Stimulated activated naive CD8-positive, alpha-beta T cell treated with anti-CD3 and anti-CD28 coated beads, Interleukin-15, amount 100 ng/mL, for 72 hours (primary cell): ENCODE data around the gene WFDC1.

ENCODE experiments used
- ATAC-seq: fragments of 150-1000 bp; cut with Tn5 transposase; 2 replicates; pipeline ENCODE4 v1.10.0; 2021; ENCODE audit warnings: mild to moderate bottlenecking, moderate library complexity
- DNase-seq, 2 donors: peaks; one replicate each; pipeline ENCODE4 v3.0.0; 2021 to 2022
- H3K27ac Mint-ChIP-seq, 2 donors: one replicate each; pipeline ENCODE4 v1.8.0; 2022; ENCODE audit warnings: mild to moderate bottlenecking in 2 of 2, mixed read lengths in 2 of 2, moderate library complexity in 2 of 2
- H3K27me3 Mint-ChIP-seq: one replicate; pipeline ENCODE4 v1.8.0; 2022; ENCODE audit warnings: mixed read lengths
- H3K4me1 Mint-ChIP-seq: one replicate; pipeline ENCODE4 v1.8.0; 2022; ENCODE audit warnings: mild to moderate bottlenecking, mixed read lengths
- H3K4me3 Mint-ChIP-seq, 2 donors: one replicate each; pipeline ENCODE4 v1.8.0; 2022; ENCODE audit warnings: mild to moderate bottlenecking in 2 of 2, mixed read lengths in 2 of 2, moderate library complexity in 1 of 2
- H3K9me3 Mint-ChIP-seq, 2 donors: one replicate each; pipeline ENCODE4 v1.8.0; 2022; ENCODE audit warnings: mixed read lengths in 2 of 2

The WFDC1 gene, protein sequence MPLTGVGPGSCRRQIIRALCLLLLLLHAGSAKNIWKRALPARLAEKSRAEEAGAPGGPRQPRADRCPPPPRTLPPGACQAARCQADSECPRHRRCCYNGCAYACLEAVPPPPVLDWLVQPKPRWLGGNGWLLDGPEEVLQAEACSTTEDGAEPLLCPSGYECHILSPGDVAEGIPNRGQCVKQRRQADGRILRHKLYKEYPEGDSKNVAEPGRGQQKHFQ

GRCh38 chr16:84294531-84295142 is at the start of gene WFDC1:
WFDC1 (plus strand) TSS chr16:84294878; CDS start chr16:84294972, 94 bp downstream.
- peaks cover 55% of the 10 kb centered on the region for H3K27me3 Mint-ChIP-seq
- H3K4me1 Mint-ChIP-seq: peaks cover 19% of the 10 kb centered on the region
- peak within 1 kb of the TSS in 1 of 2 donors; percentile 30 for H3K4me3 Mint-ChIP-seq
- DNase-seq (no peak), ATAC-seq (peak; percentile 35)
- H3K9me3 Mint-ChIP-seq: no peaks in the 10 kb centered on the region
- H3K27ac Mint-ChIP-seq: peak within 1 kb of the TSS; percentile 23 to 43

- DNase-seq (no peak), ATAC-seq (no peak)
- Mint-ChIP-seq H3K27ac (no peak overlapping the region), H3K27me3 (peaks cover 22% of the 10 kb centered on the region), H3K9me3 (no peaks in the 10 kb centered on the region), H3K4me3 (no peak overlapping the region), H3K4me1 (no peaks in the 10 kb centered on the region)
These were observed 48.6 kb upstream of the WFDC1 start for GRCh38 chr16:84245956-84246678.

DNA sequence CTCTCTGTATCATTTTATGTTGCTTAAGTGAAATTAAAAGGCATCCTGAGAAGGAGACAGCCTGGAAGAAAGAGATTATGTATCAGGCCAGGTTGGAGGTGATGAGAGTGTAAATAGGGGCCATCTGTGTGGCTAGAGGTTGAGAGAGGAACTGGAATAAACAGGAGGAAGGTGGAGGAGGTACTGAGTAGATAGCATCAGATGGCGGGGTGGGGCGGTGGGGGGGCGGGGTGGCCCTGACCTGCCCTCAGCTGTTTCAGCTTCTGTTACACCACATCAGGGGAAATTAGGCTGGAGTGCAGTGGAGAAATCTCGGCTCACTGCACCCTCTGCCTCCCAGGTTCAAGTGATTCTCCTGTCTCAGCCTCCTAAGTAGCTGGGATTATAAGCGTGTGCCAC is 48.0 kb upstream of the WFDC1 start:
- Mint-ChIP-seq H3K27ac (no peak overlapping the region), H3K27me3 (peaks cover 22% of the 10 kb centered on the region), H3K9me3 (no peaks in the 10 kb centered on the region), H3K4me3 (no peak overlapping the region), H3K4me1 (no peaks in the 10 kb centered on the region)
- DNase-seq (no peak), ATAC-seq (no peak)

DNA sequence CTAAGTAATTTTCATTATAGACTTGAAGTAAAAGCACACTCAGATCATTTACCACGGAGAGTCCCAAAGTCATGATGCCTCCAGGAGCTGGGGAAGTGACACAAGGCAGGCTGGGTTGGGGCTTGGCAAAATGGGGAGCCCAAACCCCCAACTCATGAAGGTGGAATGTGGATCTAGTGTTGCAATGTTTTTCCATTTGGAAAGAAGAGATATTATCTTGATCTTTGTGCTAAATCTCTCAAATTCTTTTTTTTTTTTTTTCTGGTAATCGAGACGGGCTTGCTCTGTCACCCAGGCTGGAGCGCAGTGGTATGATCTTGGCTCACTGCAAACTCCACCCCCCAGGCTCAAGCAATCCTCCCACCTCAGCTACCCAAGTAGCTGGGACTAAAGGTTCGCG is 47.3 kb upstream of the WFDC1 start:
- Mint-ChIP-seq H3K9me3 (no peaks in the 10 kb centered on the region), H3K27me3 (peaks cover 23% of the 10 kb centered on the region), H3K4me1 (no peaks in the 10 kb centered on the region), H3K4me3 (no peak overlapping the region), H3K27ac (no peak overlapping the region)
- ATAC-seq: no peak
- DNase-seq: no peak

- Mint-ChIP-seq H3K9me3 (no peaks in the 10 kb centered on the region), H3K4me1 (no peaks in the 10 kb centered on the region), H3K27ac (no peak overlapping the region), H3K27me3 (peaks cover 28% of the 10 kb centered on the region), H3K4me3 (no peak overlapping the region)
- no peak for ATAC-seq
- no peak for DNase-seq
These were observed 46.8 kb upstream of the WFDC1 start for GRCh38 chr16:84247844-84248243.

DNA sequence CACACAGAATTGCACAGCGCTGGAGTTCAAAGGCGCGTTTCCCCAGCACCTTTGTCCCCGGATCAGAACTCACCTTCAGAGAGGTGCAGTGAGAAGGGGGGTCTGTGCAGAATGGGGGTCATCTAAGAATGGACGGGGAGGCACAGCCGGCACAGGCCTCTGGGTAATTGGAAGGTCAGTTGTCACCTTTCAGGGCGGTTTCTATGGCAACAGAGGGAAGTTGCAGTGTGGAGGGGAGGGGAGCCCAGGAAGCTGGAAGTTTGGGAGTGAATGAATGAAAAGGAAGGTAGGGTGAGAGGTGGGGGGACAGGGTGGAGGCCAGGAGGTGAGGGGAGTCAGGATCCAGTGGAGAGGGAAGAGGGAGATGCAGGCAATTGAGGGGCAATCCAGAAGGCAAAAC is 42.5 kb upstream of the WFDC1 start:
- DNase-seq (no peak), ATAC-seq (no peak)
- peaks cover 0 to 6% of the 10 kb centered on the region in 2 donors for H3K9me3 Mint-ChIP-seq

DNA sequence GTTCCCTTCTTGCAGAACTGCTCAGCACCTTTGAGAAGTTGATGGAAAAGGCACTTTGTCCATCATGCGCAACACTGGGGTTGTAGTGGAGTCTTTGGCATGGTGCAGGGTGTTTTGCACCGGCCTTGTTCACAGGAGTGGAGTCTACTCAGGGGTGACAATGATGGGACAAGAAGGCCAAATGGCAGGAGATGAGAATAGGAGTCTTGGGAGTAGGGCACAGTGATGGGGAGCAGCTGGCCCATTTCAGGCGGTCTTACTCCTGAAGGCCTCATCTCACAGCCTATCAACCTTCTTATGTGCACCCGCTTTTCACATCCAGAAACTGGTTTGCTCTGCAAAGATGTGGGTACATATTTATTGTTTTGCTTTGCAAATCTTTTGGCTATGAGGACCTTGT is 41.5 kb upstream of the WFDC1 start:
- Mint-ChIP-seq H3K9me3 (peaks cover 0 to 6% of the 10 kb centered on the region in 2 donors), H3K27me3 (peaks cover 29% of the 10 kb centered on the region), H3K27ac (no peak overlapping the region), H3K4me1 (no peaks in the 10 kb centered on the region), H3K4me3 (no peak overlapping the region)
- DNase-seq (no peak), ATAC-seq (no peak)

More for the DNA sequence above, 42.5 kb upstream of the WFDC1 start:
- no peaks in the 10 kb centered on the region for H3K4me1 Mint-ChIP-seq
- peak overlapping the region in 1 of 2 donors; percentile 6 for H3K27ac Mint-ChIP-seq
- no peak overlapping the region for H3K4me3 Mint-ChIP-seq
- H3K27me3 Mint-ChIP-seq: peaks cover 29% of the 10 kb centered on the region

DNA sequence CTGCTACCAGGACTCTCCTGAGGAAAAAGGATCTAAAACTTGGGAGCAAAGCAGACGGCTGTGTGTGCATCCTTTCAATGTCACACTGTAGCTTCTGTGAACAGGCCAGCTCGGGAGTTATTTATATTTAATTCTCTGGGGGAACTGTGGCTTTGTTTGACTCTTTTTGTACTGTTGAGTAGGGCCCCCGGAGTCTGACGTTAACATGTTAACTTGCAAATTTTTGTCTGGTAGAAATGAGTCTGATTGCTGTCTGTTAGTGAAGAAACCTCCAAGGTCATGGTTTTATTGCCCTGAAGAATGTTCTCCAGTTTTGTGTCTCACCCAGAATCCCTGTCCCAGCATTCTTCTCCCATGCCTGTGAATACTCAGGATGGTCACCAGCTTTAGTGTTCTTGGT is 40.6 kb upstream of the WFDC1 start:
- ATAC-seq (no peak), DNase-seq (no peak)
- H3K27me3 Mint-ChIP-seq: peaks cover 29% of the 10 kb centered on the region
- H3K4me1 Mint-ChIP-seq: no peaks in the 10 kb centered on the region
- H3K4me3 Mint-ChIP-seq: no peak overlapping the region
- peaks cover 0 to 6% of the 10 kb centered on the region in 2 donors for H3K9me3 Mint-ChIP-seq
- no peak overlapping the region for H3K27ac Mint-ChIP-seq

DNA sequence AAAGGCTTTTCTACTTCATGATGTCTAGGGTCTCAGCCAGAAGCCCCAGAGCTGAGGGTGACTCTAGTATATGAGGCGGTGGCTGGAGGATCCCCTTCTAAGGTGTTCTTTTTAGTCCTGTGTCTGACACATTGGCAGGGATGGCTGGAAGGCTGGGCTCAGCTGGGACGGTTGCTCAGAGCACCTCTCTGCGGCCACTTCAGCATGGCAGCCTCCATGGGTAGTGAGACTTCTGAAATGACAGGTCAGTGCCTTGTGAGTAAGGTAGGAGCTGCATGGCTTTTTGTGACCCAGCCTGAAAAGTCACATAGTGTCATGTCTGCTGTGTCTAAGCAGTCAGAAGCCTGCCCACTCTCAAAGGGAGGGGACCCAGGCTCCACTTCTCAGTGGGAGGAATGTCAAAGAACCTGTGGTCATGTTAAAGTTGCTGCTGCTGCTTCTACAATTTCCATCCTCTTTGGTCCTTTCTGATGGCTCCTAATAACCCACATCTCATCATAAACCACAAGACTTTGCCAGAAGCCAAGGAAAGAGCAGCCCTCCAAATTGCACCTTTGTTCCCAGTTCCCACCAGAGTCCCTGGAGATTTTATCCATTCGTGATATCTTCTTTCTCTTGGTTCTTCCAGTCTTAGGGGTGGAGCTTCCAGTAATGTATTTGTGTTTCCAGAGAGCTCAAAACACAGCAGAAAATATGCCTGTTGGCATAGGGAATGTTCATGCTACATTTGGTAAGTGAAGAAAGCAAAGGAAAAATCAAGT is 39.4 kb upstream of the WFDC1 start:
- H3K4me1 Mint-ChIP-seq: no peaks in the 10 kb centered on the region
- H3K4me3 Mint-ChIP-seq: no peak overlapping the region
- ATAC-seq (no peak), DNase-seq (no peak)
- no peak overlapping the region for H3K27ac Mint-ChIP-seq
- peaks cover 29% of the 10 kb centered on the region for H3K27me3 Mint-ChIP-seq
- peaks cover 0 to 6% of the 10 kb centered on the region in 2 donors for H3K9me3 Mint-ChIP-seq

GRCh38 chr16:84258266-84258665 is 36.4 kb upstream of the WFDC1 start:
- no peak overlapping the region for H3K27ac Mint-ChIP-seq
- no peaks in the 10 kb centered on the region for H3K4me1 Mint-ChIP-seq
- peaks cover 25% of the 10 kb centered on the region for H3K27me3 Mint-ChIP-seq
- DNase-seq: no peak
- peaks cover 0 to 6% of the 10 kb centered on the region in 2 donors for H3K9me3 Mint-ChIP-seq
- H3K4me3 Mint-ChIP-seq: no peak overlapping the region
- no peak for ATAC-seq

- H3K4me1 Mint-ChIP-seq: no peaks in the 10 kb centered on the region
- H3K27ac Mint-ChIP-seq: no peak overlapping the region
- ATAC-seq (no peak), DNase-seq (no peak)
- H3K9me3 Mint-ChIP-seq: peaks cover 0 to 6% of the 10 kb centered on the region in 2 donors
- H3K27me3 Mint-ChIP-seq: peaks cover 36% of the 10 kb centered on the region
- no peak overlapping the region for H3K4me3 Mint-ChIP-seq
These were observed 35.0 kb upstream of the WFDC1 start for GRCh38 chr16:84259691-84260090.

GRCh38 chr16:84260766-84261554 is 33.7 kb upstream of the WFDC1 start:
- H3K4me1 Mint-ChIP-seq: no peaks in the 10 kb centered on the region
- H3K9me3 Mint-ChIP-seq: no peaks in the 10 kb centered on the region
- H3K4me3 Mint-ChIP-seq: no peak overlapping the region
- ATAC-seq (no peak), DNase-seq (no peak)
- no peak overlapping the region for H3K27ac Mint-ChIP-seq
- peaks cover 34% of the 10 kb centered on the region for H3K27me3 Mint-ChIP-seq

GRCh38 chr16:84262031-84262430 is 32.6 kb upstream of the WFDC1 start:
- peaks cover 34% of the 10 kb centered on the region for H3K27me3 Mint-ChIP-seq
- DNase-seq (no peak), ATAC-seq (no peak)
- H3K27ac Mint-ChIP-seq: no peak overlapping the region
- H3K4me1 Mint-ChIP-seq: no peaks in the 10 kb centered on the region
- no peak overlapping the region for H3K4me3 Mint-ChIP-seq
- no peaks in the 10 kb centered on the region for H3K9me3 Mint-ChIP-seq

- no peak overlapping the region for H3K27ac Mint-ChIP-seq
- no peaks in the 10 kb centered on the region for H3K9me3 Mint-ChIP-seq
- no peaks in the 10 kb centered on the region for H3K4me1 Mint-ChIP-seq
- H3K4me3 Mint-ChIP-seq: no peak overlapping the region
- H3K27me3 Mint-ChIP-seq: peaks cover 34% of the 10 kb centered on the region
- no peak for ATAC-seq
- no peak for DNase-seq
These were observed 31.7 kb upstream of the WFDC1 start for GRCh38 chr16:84262939-84263338.

- Mint-ChIP-seq H3K4me1 (no peaks in the 10 kb centered on the region), H3K9me3 (no peaks in the 10 kb centered on the region), H3K4me3 (no peak overlapping the region), H3K27me3 (peaks cover 24% of the 10 kb centered on the region), H3K27ac (peak overlapping the region in 1 of 2 donors; percentile 79)
- DNase-seq: peak in 1 of 2 donors; percentile 28
- ATAC-seq: peak; percentile 83
These were observed 28.2 kb upstream of the WFDC1 start for GRCh38 chr16:84266451-84266850.
